Pulmonary artery endothelial cell (primary cell): ENCODE data around the gene LAMB1. TPM values are rescaled to one million over a fixed set of nuclear protein-coding genes. Genes with fewer than 3 reads are reported as not detected.
"Not testable (repeated sequence)": the region's sequence is repeated elsewhere in the genome, so short reads cannot be mapped to it uniquely, and the experiment has no call there.

Experiments
- DNase-seq: peaks from one replicate; pipeline ENCODE4 v3.0.0-alpha.2; 2011; ENCODE audit warnings: low read depth, low spot score
- total RNA-seq: library from RNA; depleted of rRNA; stranded (reverse); fragments of >200 nt; gene quantifications from 2 replicates; pipeline ENCODE4 v1.2.3, GENCODE V29; 2014

The LAMB1 gene
- total RNA-seq, 1 donor from 2014 or later, result 685 TPM

GRCh38 chr7:107972941-107973376 is 30.0 kb downstream of the LAMB1 start:
- DNase-seq, result no peak

GRCh38 chr7:107972075-107972482 is 30.9 kb downstream of the LAMB1 start:
- DNase-seq, result no peak

DNA sequence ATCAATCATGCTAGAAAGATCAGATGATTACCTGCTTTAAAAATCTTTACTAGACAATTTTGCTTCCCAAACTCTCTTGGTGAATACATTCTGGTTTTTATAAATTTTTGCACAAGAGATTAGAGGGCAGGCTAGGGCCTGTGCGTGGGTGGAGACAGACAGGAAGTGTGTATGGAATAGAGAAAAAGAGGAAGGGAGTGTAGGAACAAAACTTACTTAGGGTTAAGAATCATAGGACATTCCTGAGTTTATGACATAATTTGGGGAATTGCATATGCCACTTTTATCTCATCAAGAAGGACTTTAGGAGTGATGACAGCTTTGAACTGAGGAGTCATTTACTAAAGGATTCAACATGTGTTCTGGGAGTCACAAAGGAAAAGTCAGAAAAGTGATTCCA is 31.3 kb downstream of the LAMB1 start:
- DNase-seq, result no peak

DNA sequence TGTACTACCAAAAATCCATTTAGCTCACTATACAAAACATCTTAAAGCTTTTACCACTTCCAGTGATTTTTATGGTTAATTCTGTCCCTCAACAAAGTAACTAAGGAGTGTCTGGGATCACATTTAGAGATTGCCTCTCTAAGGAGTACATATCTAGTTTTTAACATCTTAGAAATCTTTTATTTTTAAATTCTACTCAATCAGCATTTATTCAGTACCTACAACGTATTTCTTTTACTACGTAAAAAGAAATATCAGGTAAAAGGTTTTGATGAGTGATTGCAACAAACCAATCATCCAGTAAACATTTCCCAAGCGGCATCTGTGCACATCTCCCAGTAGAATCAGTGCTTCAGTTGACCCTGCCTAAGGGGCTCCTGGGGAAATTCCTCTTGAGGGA is 31.9 kb downstream of the LAMB1 start:
- DNase-seq, result no peak

DNA sequence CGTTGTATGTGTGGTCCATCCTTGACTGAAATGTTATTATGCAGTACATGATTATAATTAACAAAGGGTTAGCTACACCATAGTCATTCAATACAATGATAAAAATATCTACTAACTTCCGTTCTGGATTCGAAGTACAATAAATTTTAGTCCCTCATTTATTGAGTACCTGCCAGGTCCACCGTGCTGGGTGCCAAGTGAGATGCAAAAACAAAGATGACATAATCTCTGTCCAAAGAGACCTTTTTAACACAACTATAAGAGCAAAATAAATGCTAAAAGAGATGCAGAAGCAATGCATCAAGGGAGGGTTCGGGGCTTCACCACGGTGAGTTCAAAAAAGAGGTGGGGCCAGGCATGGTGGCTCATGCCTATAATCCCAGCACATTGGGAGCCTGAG is 33.1 kb downstream of the LAMB1 start:
- no peak for DNase-seq

GRCh38 chr7:107968449-107968848 is 34.5 kb downstream of the LAMB1 start:
- DNase-seq, result no peak

DNA sequence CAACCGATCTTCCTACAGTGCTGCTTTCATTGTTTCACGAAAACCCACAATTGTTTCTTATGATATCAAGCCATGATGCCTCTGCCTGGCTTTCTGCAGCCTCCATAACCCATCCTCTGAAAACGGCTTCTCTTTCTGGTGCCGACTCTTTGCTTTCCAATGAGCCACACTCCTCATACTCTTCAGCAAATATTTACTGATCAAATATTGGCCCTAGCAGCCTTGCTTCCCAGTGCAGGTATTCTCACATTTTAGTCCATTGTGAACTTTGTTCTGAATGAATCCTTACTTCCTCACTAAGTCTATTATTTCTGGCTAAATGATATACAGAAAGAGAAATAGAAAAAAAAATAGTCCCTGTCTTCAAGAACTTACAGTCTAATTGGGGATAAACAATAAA is 35.5 kb downstream of the LAMB1 start:
- no peak for DNase-seq

GRCh38 chr7:107966711-107967110 is 36.2 kb downstream of the LAMB1 start:
- DNase-seq, result no peak

DNA sequence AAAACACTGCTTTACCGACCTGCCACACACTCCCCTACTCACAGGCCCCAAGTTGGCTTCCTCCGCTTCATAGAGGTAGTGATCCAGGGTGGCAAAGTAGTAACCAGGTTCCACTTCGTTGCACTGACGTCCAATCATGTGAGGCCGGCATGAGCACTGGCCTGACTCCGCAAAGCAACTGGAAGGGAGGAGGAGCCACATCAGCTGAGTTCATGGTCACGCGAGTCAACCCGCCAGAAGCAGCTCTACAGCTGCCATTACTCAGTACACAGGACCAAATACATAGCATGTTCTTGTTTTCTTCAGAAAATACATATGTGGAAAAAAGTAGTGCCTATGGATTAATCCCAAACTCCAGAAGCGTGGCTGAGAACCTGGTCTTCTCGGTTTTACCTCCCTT is 38.5 kb downstream of the LAMB1 start:
- DNase-seq, result no peak

- no peak for DNase-seq
These were observed 40.1 kb downstream of the LAMB1 start for GRCh38 chr7:107962817-107963216.

DNA sequence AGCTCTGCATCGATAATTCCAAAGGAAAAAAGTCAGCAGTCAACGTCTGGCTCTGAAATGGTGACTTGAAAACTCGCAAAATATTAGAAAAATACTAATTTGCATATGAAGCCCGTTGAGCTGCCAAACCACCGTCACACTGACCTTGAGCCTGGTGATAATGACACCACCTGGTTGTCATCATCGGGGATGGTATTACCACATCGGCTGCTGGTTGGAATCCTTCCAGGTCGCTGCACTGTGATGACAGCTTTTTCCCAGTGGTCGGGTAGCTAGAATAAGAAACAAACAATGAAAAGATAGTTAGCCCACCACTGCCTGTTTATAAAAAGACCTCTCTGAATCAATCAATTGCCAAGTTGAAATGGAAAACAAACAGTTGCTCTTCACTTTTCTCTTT is 41.6 kb downstream of the LAMB1 start:
- no peak for DNase-seq

DNA sequence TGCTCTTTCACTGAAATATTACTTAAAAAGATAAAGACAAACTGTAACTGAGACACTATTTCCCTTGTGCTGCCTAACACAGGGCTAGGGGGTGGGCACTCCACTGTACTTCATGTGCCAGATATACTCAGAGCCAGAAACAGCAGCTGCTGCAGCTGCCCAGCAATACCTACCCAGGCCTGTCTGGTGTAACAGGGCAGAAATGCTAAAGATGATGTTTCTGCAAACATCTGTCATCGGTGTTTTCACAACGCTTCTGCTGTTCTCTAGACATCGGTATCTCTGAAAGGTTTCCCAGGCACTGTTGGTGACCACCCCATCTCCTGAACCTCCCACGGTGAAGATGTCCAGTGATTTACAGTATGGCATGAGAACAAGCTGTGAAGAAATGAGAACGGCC is 42.7 kb downstream of the LAMB1 start:
- DNase-seq, result no peak

- DNase-seq, result no peak
These were observed 43.4 kb downstream of the LAMB1 start for GRCh38 chr7:107959527-107959898.

GRCh38 chr7:107958764-107959526 is 44.0 kb downstream of the LAMB1 start:
- DNase-seq, result no peak

DNA sequence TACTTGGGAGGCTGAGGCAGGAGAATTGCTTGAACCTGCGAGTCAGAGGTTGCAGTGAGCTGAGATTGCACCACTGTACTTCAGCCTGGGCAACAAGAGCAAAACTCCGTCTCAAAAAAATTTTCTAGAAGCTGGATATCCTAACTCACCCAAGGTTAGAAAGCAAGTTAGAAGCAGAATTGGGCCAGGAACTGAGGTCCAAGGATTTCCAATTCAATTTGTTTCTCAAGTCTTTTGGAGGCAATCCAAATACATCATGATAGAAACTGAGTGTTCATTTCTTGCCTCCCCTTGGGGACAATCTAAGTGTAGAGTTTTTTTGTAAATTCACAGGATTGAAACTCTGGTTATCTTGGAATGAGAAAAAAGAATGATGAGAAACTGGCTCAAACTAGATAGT is 45.5 kb downstream of the LAMB1 start:
- DNase-seq, result no peak

DNA sequence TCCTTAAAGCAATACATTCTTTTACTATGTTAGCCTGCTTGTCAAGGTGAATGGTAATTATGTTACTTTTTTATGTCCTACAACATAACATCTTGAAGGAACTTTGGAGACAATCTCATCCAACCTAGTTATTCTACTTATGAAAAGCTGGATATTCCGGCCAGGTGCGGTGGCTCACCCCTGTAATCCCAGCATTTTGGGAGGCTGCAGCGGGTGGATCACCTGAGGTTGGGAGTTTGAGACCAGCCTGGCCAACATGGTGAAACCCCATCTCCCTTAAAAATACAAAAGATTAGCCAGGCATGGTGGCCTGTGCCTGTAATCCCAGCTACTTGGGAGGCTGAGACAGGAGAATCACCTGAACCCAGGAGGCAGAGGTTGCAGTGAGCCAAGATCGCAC is 46.0 kb downstream of the LAMB1 start:
- not testable (repeated sequence) for DNase-seq

DNA sequence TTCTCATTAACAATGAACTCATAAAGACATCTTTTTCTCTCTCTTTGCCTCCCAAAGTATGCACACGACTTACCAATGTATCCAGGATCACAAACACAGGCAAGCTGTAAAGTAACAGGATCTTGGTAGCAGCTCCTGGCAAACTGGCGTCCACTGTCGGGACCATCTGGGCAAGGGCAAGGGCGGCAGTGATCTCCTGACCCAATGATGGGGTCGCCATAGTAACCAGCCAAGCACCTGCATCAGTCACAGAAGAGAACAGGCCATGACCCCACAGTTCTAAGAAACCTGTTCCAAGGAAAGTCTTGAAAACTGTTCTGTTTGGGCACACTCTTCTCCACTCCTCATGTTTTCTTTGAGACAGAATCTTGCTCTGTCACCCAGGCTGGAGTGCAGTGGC is 47.6 kb downstream of the LAMB1 start:
- DNase-seq, result no peak

DNA sequence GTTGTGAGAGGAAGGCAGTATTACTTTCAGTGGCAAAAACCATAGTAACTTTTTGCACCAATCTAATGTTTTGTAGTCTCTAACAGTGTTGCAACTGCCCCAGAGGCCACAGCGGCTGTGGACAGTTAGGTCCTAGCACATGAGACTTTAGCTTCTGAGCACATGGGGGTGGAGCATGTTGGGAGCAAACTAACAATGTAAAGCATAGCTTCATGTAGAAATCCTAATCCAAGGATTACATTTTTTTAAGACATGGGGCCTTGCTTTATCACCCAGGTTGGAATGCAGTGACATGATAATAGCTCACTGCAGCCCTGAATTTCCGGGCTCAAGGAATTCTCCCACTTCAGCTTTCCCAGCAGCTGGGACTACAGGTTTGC is 49.0 kb downstream of the LAMB1 start:
- DNase-seq, result no peak

- DNase-seq, result no peak
These were observed 49.6 kb downstream of the LAMB1 start for GRCh38 chr7:107953265-107953923.

DNA sequence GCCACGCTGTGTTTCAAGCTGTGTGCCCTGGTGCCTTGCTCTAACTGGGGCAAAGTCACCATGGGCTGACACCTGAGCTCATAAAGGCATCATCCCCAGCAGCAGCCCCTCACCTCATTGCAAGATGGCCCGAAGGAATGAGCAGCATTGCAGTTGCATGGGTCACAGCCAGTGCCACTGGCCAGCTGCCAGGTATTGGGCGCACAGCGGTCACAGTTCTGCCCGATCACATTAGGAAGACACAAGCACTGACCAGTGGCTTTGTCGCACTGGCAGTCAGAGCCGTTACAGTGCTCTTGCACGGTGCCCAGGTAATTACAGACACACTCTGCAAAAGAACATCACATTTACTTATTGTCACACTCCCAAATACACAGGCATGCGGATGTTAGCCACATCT is 51.1 kb downstream of the LAMB1 start:
- DNase-seq, result no peak

GRCh38 chr7:107951172-107951787 is 51.7 kb downstream of the LAMB1 start:
- no peak for DNase-seq

GRCh38 chr7:107949443-107949935 is 53.5 kb downstream of the LAMB1 start:
- no peak for DNase-seq
